AG09309 (cell line): ENCODE measurements around the gene CTNND2.

Source experiments
- DNase-seq: peaks from one replicate; pipeline ENCODE4 v3.0.0-alpha.2; 2010; ENCODE audit warnings: low read depth
- H3K4me3 ChIP-seq: 2 replicates; pipeline ENCODE4 v1.5.1; 2011; ENCODE audit warnings: mild to moderate bottlenecking, low read depth, low read length, moderate library complexity; ENCODE audit not compliant: control insufficient read depth
- TF ChIP-seq, protein P1 (sequence below): IDR thresholded peaks from 2 replicates; pipeline ENCODE4 v1.5.1; 2011; ENCODE audit warnings: mild to moderate bottlenecking, low read depth, low read length, inconsistent platforms; ENCODE audit not compliant: insufficient read depth, control insufficient read depth; ENCODE audit errors: missing control alignments

CTNND2 gene

DNA sequence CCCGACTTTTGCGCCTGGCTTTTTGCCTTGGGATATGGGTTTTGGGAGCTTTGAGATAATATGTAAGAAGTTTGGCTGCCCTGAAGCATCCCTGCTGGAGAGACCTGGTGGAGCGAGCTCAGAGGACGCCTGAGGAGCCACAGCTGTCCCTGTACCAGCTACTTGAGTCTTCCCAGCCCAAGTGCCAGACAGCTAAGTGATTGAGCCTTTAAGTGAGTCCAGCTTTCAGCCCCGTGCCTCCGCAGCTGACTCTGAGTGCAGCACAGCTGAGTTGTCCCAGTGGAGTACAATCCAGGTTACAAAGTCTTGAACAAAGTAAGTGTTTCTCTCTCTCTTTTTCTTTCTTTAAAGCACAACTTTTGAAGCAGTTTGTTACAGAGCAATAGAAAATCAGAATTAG, 939.4 kb downstream of the CTNND2 start:
- H3K4me3 ChIP-seq = no peak overlapping the region
- DNase-seq = no peak
- TF ChIP-seq, protein P1, sequence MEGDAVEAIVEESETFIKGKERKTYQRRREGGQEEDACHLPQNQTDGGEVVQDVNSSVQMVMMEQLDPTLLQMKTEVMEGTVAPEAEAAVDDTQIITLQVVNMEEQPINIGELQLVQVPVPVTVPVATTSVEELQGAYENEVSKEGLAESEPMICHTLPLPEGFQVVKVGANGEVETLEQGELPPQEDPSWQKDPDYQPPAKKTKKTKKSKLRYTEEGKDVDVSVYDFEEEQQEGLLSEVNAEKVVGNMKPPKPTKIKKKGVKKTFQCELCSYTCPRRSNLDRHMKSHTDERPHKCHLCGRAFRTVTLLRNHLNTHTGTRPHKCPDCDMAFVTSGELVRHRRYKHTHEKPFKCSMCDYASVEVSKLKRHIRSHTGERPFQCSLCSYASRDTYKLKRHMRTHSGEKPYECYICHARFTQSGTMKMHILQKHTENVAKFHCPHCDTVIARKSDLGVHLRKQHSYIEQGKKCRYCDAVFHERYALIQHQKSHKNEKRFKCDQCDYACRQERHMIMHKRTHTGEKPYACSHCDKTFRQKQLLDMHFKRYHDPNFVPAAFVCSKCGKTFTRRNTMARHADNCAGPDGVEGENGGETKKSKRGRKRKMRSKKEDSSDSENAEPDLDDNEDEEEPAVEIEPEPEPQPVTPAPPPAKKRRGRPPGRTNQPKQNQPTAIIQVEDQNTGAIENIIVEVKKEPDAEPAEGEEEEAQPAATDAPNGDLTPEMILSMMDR = no peak

DNA sequence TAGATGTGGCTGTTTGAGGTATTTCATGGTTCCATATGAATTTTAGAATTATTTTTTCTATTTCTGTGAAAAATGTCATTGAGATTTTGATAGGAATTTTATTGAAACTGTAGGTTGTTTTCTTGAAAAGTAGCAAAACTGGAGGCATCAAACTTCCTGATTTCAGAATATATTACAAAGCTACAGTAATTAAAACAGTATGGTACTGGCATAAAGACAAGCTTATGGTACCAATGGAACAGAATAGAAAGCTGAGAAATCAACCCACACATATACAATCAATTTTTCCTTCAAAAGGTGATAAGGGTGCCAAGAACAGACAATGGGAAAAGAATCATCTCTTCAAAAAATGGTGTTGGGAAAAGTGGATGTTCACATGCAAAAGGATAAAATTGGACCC, 945.5 kb downstream of the CTNND2 start:
- no peak for DNase-seq
- TF ChIP-seq, protein P1 = no peak
- no peak overlapping the region for H3K4me3 ChIP-seq

DNA sequence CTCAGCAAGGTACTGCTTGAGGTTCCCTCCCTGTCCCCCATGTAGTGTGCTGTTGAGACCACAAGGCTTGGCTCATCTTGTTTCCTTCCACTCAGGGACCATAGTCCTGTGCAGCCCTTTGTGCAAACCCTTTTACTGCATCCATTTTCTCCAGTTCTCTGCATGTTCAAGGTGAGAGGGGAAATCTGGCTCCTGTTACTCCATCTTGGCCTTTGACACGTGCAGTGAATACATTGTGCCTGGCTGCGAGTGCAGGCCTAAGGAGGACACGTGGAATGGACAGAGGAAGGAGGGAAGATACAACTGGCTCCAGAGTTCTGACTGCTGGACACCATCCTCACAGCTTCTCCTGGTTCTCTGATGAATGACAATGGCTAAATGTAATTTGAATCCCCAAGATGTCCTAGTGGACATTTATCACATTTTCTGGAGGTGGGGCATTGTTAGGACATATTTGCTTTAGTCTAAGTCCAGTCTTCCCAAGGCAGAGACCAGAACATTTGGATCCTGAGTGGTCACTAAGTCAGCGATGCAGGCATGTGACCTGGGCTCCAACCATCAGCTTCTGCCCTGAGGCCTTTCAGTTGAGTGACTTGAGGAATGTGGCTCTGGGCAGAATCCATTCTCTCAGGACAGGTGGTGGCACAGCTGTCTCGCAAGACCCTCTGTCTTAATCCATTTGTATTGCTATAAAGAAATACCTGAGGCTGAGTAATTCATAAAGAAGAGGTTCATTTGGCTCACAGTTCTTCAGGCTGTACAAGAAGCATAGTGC, 954.2 kb downstream of the CTNND2 start:
- H3K4me3 ChIP-seq = no peak overlapping the region
- TF ChIP-seq, protein P1 = no peak
- DNase-seq = no peak

DNA sequence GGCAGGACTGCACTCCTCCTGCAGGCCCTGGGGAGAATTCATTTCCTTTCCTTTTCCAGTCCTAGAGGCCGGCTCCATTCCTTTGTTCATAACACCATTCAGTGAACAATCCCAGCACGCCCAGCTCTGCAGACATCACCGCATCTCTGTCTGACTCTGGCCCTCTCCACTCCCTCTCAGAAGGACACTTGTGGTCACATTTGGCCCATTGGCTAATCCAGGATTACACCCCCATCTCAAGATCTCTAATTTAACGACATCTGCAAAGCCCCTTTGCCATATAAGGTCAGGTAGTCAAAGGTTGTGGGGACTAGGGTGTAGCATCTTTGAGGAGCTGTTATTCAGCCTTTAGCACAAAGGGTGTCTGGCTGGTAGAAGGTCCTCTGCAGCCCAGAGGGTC, 958.2 kb downstream of the CTNND2 start:
- H3K4me3 ChIP-seq = no peak overlapping the region
- TF ChIP-seq, protein P1 = no peak
- no peak for DNase-seq

DNA sequence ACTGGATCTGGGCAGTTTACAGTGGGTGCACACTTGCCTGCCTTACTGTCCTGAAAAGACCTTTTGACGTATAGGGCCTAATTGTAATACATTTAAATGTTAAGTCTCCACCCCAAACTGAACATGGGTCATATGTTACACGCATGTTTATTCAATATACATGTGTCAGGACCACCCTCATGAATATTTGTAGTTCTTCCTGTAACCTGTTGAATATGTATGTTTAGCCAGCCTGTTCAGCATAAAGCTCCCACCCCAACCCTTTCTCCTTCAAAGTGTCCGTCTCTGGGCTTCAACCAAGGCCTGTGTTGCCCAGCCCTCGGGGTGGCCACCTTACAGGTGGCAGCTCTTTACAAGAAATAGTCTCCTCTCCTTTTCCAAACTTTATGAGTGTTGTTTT, 962.3 kb downstream of the CTNND2 start:
- TF ChIP-seq, protein P1 = no peak
- no peak for DNase-seq
- no peak overlapping the region for H3K4me3 ChIP-seq

DNA sequence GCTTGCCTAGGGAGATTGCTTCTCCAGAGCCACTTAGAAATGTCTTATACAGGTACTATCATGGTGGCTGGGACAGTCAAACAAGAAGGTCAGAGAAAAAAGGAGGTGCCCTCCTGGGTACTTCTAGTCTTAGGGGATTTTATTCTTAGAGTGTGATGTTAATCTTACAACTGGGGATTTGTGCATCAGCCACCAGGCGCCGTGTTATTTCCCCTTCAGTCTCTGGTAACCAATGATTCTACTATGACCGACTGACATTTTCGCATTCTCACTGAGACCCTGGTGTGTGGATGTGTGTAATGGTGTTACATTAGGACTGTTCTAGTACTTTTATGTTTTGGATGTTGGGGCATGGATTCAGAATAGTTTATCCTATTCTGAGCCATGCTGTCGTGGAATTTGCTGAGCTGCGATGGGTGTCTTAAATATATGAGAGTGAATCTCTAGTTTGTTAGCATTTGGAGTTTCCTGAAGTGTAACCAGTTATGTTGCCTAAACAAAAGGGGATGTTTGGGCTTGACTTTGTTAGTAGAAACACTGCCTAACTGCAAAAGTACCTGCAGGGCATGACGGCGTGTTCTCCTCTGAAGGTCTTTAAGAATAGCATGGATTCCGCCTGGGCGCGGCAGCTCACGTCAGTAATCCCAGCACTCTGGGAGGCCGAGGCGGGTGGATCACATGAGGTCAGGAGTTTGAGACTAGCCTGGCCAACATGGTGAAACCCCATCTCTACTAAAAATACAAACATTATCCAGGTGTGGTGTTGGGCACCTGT, 968.0 kb downstream of the CTNND2 start:
- H3K4me3 ChIP-seq = no peak overlapping the region
- TF ChIP-seq, protein P1 = no peak
- no peak for DNase-seq
